GM15510 (cell line): ENCODE results near the gene CXCR5.

Experiments
- POLR2A ChIP-seq: IDR thresholded peaks from 3 replicates; pipeline ENCODE4 v1.6.1; 2011; ENCODE audit warnings: borderline replicate concordance; ENCODE audit not compliant: insufficient read length; ENCODE audit errors: extremely low read depth

Gene CXCR5

GRCh38 chr11:118939953-118940598, 56.4 kb downstream of the CXCR5 start:
- no peak for TF ChIP-seq POLR2A

- no peak for TF ChIP-seq POLR2A
Observed at GRCh38 chr11:118947091-118947490, 63.4 kb downstream of the CXCR5 start.
